ENCODE measurements around the gene KSR1. TPM values are rescaled to one million over a fixed set of nuclear protein-coding genes. Genes with fewer than 3 reads are reported as not detected.
A peak's percentile ranks its signal among the peaks of the same experiment; 100 is the strongest.

KSR1 gene
- polyA plus RNA-seq, 4 donors, result 8.6 to 73.8 (median 12.9) TPM

DNA sequence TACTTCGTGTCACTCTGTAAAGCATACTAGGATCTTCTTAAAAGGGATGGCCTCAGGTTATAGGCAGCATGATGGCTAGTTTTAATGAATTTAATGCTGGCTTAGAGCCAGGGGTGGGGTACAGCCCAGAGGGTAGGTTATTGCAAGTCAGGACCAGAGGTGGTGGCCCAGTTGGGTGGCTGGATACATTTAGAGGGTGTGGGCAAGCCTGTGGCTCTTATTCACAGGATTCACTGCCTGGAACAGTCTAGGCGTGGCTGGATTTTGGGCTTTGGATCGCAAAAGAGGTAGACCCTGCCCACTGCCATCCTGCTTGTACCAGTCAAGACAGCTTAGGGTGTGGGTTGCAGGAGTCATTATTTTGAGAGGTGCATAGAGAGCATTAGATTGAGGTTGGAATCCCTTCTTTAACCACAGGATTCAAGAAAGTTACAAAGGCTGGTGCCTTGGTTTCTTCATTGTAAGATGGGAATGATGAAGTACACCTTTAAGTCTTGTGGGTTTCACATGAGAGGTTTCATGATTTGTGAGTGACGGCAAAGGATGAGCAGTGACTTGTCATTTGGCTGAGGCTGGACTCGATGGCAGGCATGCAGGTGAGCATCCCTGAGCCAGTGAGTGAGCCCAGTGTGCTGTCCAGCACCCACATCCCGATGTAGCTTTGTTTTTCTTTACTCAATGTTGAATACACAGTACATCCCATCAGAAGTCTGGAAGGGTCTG lies 85.2 kb downstream of the KSR1 start:
- no peak for DNase-seq
- Histone ChIP-seq H3K9me3 (ENCODE audit: control insufficient read depth in 2 of 2, insufficient read depth in 1 of 2, low read depth in 1 of 2, low read length in 1 of 2) (no peaks in the 10 kb centered on the region), H3K4me1 (ENCODE audit: control insufficient read depth in 3 of 3, insufficient read depth in 2 of 3, low read depth in 1 of 3, low read length in 2 of 3) (peaks cover 7 to 59% (median 16%) of the 10 kb centered on the region in 3 donors), H3K36me3 (ENCODE audit: control insufficient read depth in 3 of 3, insufficient read depth in 2 of 3, low read depth in 1 of 3, low read length in 3 of 3) (peaks cover 0 to 23% (median 0%) of the 10 kb centered on the region in 3 donors), H3K27ac (ENCODE audit: low read depth in 1 of 3, low read length in 2 of 3) (peak overlapping the region in 2 of 3 donors; percentile 71 to 81), H3K4me3 (ENCODE audit: low read depth in 1 of 3, low read length in 3 of 3) (no peak overlapping the region), H3K27me3 (ENCODE audit: control insufficient read depth in 3 of 3, insufficient read depth in 3 of 3, low read length in 3 of 3) (no peaks in the 10 kb centered on the region)
- WGBS, 3 donors, result 89 to 92% (median 91%) methylated on average over 6 of the region's 6 CpGs
- FAIRE-seq, result no peak

DNA sequence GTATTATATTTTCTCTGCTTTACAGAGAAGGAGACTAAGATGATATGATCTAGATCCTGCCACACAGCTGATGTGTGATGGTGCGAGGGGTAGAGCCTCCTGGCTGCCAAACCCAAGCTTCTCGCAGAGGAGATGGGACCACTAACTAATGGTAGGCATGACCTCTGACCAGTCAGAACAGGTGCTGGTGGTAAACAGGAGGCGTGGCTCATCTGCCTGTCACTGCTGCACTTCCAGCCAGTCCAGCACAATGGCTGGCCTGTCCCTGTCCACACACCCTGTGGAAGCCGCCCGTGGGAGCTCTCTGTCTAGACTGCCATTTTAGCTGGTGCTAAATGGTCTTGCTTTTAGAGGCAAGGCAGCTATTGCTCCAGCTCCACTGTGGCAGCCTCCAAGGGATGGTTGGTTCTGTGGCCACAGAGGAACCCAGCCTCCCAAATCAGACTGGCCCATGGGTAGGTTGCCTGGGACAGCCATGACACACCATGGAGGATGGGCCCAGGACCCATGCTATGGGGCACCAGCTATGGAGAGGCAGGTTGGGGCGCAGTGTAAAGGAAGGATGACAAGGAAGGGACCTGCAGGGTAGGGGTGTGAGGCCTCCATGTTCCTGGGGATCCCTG lies 86.7 kb downstream of the KSR1 start:
- H3K27ac ChIP-seq (ENCODE audit: low read depth in 1 of 3, low read length in 2 of 3), result no peak overlapping the region
- peak in 1 of 2 donors; percentile 20 for DNase-seq
- H3K36me3 ChIP-seq (ENCODE audit: control insufficient read depth in 3 of 3, insufficient read depth in 2 of 3, low read depth in 1 of 3, low read length in 3 of 3), result peaks cover 0 to 23% (median 0%) of the 10 kb centered on the region in 3 donors
- H3K4me1 ChIP-seq (ENCODE audit: control insufficient read depth in 3 of 3, insufficient read depth in 2 of 3, low read depth in 1 of 3, low read length in 2 of 3), result peaks cover 5 to 51% (median 10%) of the 10 kb centered on the region in 3 donors
- WGBS, 3 donors, result 53 to 77% (median 63%) methylated on average over 6 of the region's 6 CpGs
- H3K4me3 ChIP-seq (ENCODE audit: low read depth in 1 of 3, low read length in 3 of 3), result no peak overlapping the region
- no peak for FAIRE-seq
- H3K27me3 ChIP-seq (ENCODE audit: control insufficient read depth in 3 of 3, insufficient read depth in 3 of 3, low read length in 3 of 3), result no peaks in the 10 kb centered on the region
- no peaks in the 10 kb centered on the region for H3K9me3 ChIP-seq (ENCODE audit: control insufficient read depth in 2 of 2, insufficient read depth in 1 of 2, low read depth in 1 of 2, low read length in 1 of 2)

DNA sequence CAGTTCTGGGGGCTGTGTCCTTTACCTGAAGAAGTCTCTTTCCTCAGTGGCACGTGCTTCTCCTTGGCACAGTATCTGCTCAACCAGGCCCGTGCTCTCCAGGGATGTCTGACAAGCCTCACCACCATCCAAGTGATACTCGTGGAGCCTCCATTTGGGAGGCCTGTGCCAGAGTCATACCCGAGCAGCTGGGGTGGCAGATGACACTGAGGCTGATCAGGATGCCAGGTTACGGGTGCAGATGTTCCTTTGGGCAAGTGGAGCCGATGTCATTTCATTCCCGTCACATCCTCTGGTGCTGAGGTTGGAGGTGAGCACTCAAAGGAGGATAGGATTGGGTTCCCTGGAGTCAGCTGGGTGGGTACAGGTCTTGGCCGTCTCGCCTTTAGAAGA lies 87.2 kb downstream of the KSR1 start:
- FAIRE-seq, result no peak
- Histone ChIP-seq H3K27me3 (ENCODE audit: control insufficient read depth in 3 of 3, insufficient read depth in 3 of 3, low read length in 3 of 3) (no peaks in the 10 kb centered on the region), H3K4me3 (ENCODE audit: low read depth in 1 of 3, low read length in 3 of 3) (no peak overlapping the region), H3K27ac (ENCODE audit: low read depth in 1 of 3, low read length in 2 of 3) (peak overlapping the region in 1 of 3 donors; percentile 24), H3K36me3 (ENCODE audit: control insufficient read depth in 3 of 3, insufficient read depth in 2 of 3, low read depth in 1 of 3, low read length in 3 of 3) (peaks cover 0 to 23% (median 0%) of the 10 kb centered on the region in 3 donors), H3K9me3 (ENCODE audit: control insufficient read depth in 2 of 2, insufficient read depth in 1 of 2, low read depth in 1 of 2, low read length in 1 of 2) (no peaks in the 10 kb centered on the region), H3K4me1 (ENCODE audit: control insufficient read depth in 3 of 3, insufficient read depth in 2 of 3, low read depth in 1 of 3, low read length in 2 of 3) (peaks cover 5 to 50% (median 10%) of the 10 kb centered on the region in 3 donors)
- WGBS, 3 donors, result 95 to 97% (median 96%) methylated on average over 9 of the region's 9 CpGs
- DNase-seq, result no peak

DNA sequence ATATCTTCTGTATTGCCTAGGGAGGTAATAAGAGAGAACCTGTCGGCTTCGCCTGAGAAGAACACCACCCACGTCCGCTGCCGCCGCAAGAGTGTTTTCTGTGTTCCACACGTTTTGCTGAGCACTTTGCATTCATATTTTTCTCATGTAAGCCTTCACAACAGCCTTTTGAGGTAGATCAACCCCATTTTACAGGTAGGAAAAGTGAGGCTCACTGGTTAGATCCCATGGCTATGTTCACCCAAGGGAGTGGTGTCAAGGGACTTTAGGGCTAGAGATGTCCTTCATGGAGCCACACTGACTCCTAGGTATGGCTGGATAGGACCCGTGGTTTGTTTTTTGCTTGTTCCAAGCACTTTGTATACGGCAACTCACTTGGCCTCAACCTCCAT lies 87.7 kb downstream of the KSR1 start:
- Histone ChIP-seq H3K27ac (ENCODE audit: low read depth in 1 of 3, low read length in 2 of 3) (no peak overlapping the region), H3K27me3 (ENCODE audit: control insufficient read depth in 3 of 3, insufficient read depth in 3 of 3, low read length in 3 of 3) (no peaks in the 10 kb centered on the region), H3K9me3 (ENCODE audit: control insufficient read depth in 2 of 2, insufficient read depth in 1 of 2, low read depth in 1 of 2, low read length in 1 of 2) (no peaks in the 10 kb centered on the region), H3K4me1 (ENCODE audit: control insufficient read depth in 3 of 3, insufficient read depth in 2 of 3, low read depth in 1 of 3, low read length in 2 of 3) (peaks cover 5 to 45% (median 10%) of the 10 kb centered on the region in 3 donors), H3K36me3 (ENCODE audit: control insufficient read depth in 3 of 3, insufficient read depth in 2 of 3, low read depth in 1 of 3, low read length in 3 of 3) (peaks cover 0 to 23% (median 0%) of the 10 kb centered on the region in 3 donors), H3K4me3 (ENCODE audit: low read depth in 1 of 3, low read length in 3 of 3) (no peak overlapping the region)
- DNase-seq (no peak), FAIRE-seq (no peak)
- WGBS, 3 donors, result 90 to 91% (median 91%) methylated on average over 9 of the region's 9 CpGs

DNA sequence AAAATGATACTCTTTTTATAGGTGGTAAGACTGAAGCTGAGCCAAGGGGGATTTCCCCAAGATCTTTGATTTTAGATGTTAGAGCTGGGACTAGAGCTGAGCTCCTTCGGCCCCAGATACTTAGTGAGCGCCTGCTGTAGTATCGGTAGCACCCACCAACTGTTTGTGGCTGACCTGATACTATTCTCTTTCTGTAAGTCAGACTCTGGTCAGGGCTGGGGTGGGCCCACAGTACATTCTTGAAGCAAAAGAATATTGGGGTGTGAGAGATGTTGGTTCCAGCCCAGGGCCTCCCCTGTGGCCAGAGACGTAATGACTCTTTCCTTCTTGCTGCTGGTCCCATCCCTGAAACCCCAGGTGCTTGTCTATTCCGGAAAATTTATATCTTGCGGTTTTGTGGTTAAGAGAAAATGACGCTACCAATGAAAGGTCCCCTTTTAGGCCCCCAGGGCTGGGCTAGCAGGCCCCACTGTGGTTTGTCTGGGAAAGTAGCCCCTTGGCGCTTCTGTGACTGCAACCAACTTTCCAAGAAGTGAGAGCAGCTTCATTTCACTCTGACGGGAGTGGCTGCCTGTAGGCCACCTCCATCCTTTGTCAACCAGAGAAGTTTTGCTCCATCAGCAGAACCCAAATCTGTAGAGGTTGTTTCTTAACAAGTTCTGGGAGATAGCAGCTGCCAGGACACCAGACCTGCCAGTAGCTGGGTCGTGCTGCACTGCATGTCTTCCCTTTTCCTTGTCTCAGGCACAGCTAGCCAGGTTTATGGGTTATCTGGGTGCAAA lies 88.3 kb downstream of the KSR1 start:
- no peak overlapping the region for H3K27ac ChIP-seq (ENCODE audit: low read depth in 1 of 3, low read length in 2 of 3)
- H3K4me1 ChIP-seq (ENCODE audit: control insufficient read depth in 3 of 3, insufficient read depth in 2 of 3, low read depth in 1 of 3, low read length in 2 of 3), result peaks cover 5 to 40% (median 10%) of the 10 kb centered on the region in 3 donors
- DNase-seq (no peak), FAIRE-seq (no peak)
- no peaks in the 10 kb centered on the region for H3K9me3 ChIP-seq (ENCODE audit: control insufficient read depth in 2 of 2, insufficient read depth in 1 of 2, low read depth in 1 of 2, low read length in 1 of 2)
- H3K4me3 ChIP-seq (ENCODE audit: low read depth in 1 of 3, low read length in 3 of 3), result no peak overlapping the region
- no peaks in the 10 kb centered on the region for H3K27me3 ChIP-seq (ENCODE audit: control insufficient read depth in 3 of 3, insufficient read depth in 3 of 3, low read length in 3 of 3)
- H3K36me3 ChIP-seq (ENCODE audit: control insufficient read depth in 3 of 3, insufficient read depth in 2 of 3, low read depth in 1 of 3, low read length in 3 of 3), result peaks cover 0 to 22% (median 0%) of the 10 kb centered on the region in 3 donors
- WGBS, 3 donors, result 64 to 87% (median 68%) methylated on average over 10 of the region's 10 CpGs

DNA sequence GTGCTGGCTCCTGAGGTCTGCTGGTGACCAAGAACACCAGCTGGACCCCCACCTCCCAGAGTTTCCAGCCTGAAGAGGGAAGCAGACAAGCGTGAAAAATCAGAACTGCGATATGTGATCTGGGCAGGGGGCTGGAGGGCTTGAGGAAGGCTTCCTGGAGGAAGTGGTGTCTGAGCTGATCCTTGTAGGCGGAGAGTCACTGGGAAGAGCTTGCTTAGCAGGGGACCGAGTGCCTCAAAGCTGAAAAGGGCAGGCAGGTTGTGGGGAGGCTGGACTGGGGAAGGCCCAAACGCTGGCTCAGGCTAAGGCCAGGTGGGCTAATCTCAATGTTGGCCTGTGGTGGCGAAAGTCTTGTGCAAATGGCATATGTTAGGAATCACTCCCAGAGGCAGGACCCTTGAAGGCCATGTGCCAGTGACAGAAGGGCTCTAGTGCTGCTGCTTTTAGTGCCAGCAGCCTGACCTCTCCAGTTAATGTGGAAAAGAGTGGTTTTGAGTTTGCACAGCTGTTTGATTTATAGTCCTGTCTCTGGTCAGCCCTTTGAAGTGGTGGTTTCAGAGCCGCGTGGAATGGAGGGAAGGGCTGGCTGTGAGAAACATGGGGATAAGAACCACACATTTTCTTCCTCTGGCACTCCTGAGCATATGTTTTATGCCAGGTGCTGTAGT lies 89.4 kb downstream of the KSR1 start:
- no peaks in the 10 kb centered on the region for H3K27me3 ChIP-seq (ENCODE audit: control insufficient read depth in 3 of 3, insufficient read depth in 3 of 3, low read length in 3 of 3)
- no peaks in the 10 kb centered on the region for H3K9me3 ChIP-seq (ENCODE audit: control insufficient read depth in 2 of 2, insufficient read depth in 1 of 2, low read depth in 1 of 2, low read length in 1 of 2)
- FAIRE-seq (no peak), DNase-seq (no peak)
- no peak overlapping the region for H3K27ac ChIP-seq (ENCODE audit: low read depth in 1 of 3, low read length in 2 of 3)
- H3K36me3 ChIP-seq (ENCODE audit: control insufficient read depth in 3 of 3, insufficient read depth in 2 of 3, low read depth in 1 of 3, low read length in 3 of 3), result peaks cover 0 to 25% (median 0%) of the 10 kb centered on the region in 3 donors
- WGBS, 3 donors, result 64 to 72% (median 72%) methylated on average over 8 of the region's 8 CpGs
- no peak overlapping the region for H3K4me3 ChIP-seq (ENCODE audit: low read depth in 1 of 3, low read length in 3 of 3)
- peaks cover 5 to 35% (median 8%) of the 10 kb centered on the region in 3 donors for H3K4me1 ChIP-seq (ENCODE audit: control insufficient read depth in 3 of 3, insufficient read depth in 2 of 3, low read depth in 1 of 3, low read length in 2 of 3)

DNA sequence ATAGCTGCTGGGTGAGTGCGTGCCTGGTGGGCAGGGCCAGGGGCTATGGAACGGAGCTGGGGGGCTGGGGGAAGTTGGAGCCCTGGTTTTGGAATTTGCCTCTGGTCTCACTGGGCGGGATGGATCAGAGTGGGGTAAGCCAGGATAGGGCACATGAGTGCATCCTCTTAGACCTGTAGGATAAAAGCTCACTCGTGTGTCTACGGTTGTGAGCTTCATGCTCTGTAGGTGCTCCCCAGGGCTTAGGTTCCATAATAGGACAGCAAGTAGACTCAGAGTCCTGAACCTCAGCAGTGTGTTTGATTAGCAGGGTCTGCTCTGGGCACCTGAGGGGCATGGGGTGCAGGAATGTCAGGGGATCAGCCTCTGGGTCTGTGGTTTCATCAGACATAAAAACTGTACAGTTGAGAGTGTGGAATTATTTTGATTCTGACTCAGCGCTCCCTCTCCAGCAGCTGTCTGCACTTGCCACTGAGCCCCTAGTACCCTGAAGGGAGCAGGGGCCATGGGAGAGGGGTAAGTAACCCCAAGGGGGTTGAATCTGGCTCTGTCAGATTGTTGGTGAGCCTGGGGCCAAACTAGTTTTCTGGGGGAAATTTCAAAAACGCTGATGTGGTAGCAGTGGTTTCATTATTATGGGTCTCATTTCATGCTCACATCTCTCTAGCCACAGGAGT lies 90.5 kb downstream of the KSR1 start:
- peaks cover 0 to 26% (median 0%) of the 10 kb centered on the region in 3 donors for H3K36me3 ChIP-seq (ENCODE audit: control insufficient read depth in 3 of 3, insufficient read depth in 2 of 3, low read depth in 1 of 3, low read length in 3 of 3)
- H3K27ac ChIP-seq (ENCODE audit: low read depth in 1 of 3, low read length in 2 of 3), result no peak overlapping the region
- FAIRE-seq (no peak), DNase-seq (no peak)
- H3K27me3 ChIP-seq (ENCODE audit: control insufficient read depth in 3 of 3, insufficient read depth in 3 of 3, low read length in 3 of 3), result no peaks in the 10 kb centered on the region
- no peaks in the 10 kb centered on the region for H3K9me3 ChIP-seq (ENCODE audit: control insufficient read depth in 2 of 2, insufficient read depth in 1 of 2, low read depth in 1 of 2, low read length in 1 of 2)
- no peak overlapping the region for H3K4me3 ChIP-seq (ENCODE audit: low read depth in 1 of 3, low read length in 3 of 3)
- WGBS, 3 donors, result 75 to 83% (median 80%) methylated on average over 7 of the region's 7 CpGs
- peaks cover 0 to 36% (median 5%) of the 10 kb centered on the region in 3 donors for H3K4me1 ChIP-seq (ENCODE audit: control insufficient read depth in 3 of 3, insufficient read depth in 2 of 3, low read depth in 1 of 3, low read length in 2 of 3)
